Thymus (tissue), 11 donors: ENCODE results near the gene KCNA2. TPM values are rescaled to one million over a fixed set of nuclear protein-coding genes. Genes with fewer than 3 reads are reported as not detected.

Experiments used
- DNase-seq, 9 donors: peaks; one replicate each; pipeline ENCODE4 v3.0.0-alpha.2; 2013; ENCODE audit warnings: low spot score in 9 of 9, low read depth in 6 of 9, missing footprints in 1 of 9
- H3K27ac ChIP-seq, 2 donors: one replicate each; pipeline ENCODE4 v1.5.1; 2013; ENCODE audit warnings: control low read depth in 1 of 2, low read depth in 1 of 2, low read length in 1 of 2, mild to moderate bottlenecking in 1 of 2, moderate library complexity in 1 of 2
- H3K27me3 ChIP-seq, 2 donors: one replicate each; pipeline ENCODE4 v1.5.1; 2013; ENCODE audit warnings: low read length in 1 of 2; ENCODE audit not compliant: control insufficient read depth in 2 of 2, insufficient read depth in 1 of 2
- H3K36me3 ChIP-seq, 2 donors: one replicate each; pipeline ENCODE4 v1.5.1; 2013; ENCODE audit warnings: low read length in 1 of 2, mild to moderate bottlenecking in 1 of 2, moderate library complexity in 1 of 2; ENCODE audit not compliant: control insufficient read depth in 2 of 2, insufficient read depth in 2 of 2
- H3K4me1 ChIP-seq, 2 donors: one replicate each; pipeline ENCODE4 v1.5.1; 2013; ENCODE audit warnings: low read length in 2 of 2; ENCODE audit not compliant: control insufficient read depth in 2 of 2, insufficient read depth in 2 of 2
- H3K4me3 ChIP-seq, 2 donors: one replicate each; pipeline ENCODE4 v1.5.1; 2013; ENCODE audit warnings: low read length in 2 of 2, control low read depth in 1 of 2, mild to moderate bottlenecking in 1 of 2
- H3K9me3 ChIP-seq, 2 donors: one replicate each; pipeline ENCODE4 v1.5.1; 2013; ENCODE audit warnings: low read length in 1 of 2, mild to moderate bottlenecking in 1 of 2; ENCODE audit not compliant: control insufficient read depth in 2 of 2, insufficient read depth in 1 of 2
- WGBS: extraction: QIAGEN DNeasy Blood & Tissue Kit; methylation state at CpG from one replicate; pipeline ENCODE4 v1.1.7; 2013; 5-methylcytosine and 5-hydroxymethylcytosine counted together
- polyA plus RNA-seq: library from polyadenylated mRNA; stranded (reverse); fragments of 200-250 nt; gene quantifications from one replicate; pipeline ENCODE4 v1.2.3, GENCODE V29; 2013
- total RNA-seq: library from RNA; stranded (reverse); fragments of 120-200 nt; gene quantifications from one replicate; pipeline ENCODE4 v1.2.4, GENCODE V29; 2013
- donor health status: healthy.

Gene KCNA2
- total and polyA plus RNA-seq, 2 donors, result 0.50 to 2.5 TPM

GRCh38 chr1:110600716-110601115 is 5.4 kb downstream of the KCNA2 start:
- Histone ChIP-seq H3K4me3 (no peak overlapping the region), H3K27ac (no peak overlapping the region), H3K4me1 (no peaks in the 10 kb centered on the region), H3K27me3 (peaks cover 9 to 54% of the 10 kb centered on the region in 2 donors), H3K9me3 (no peaks in the 10 kb centered on the region), H3K36me3 (no peaks in the 10 kb centered on the region)
- no peak for DNase-seq
- over 99% methylated on average over 3 of the region's 3 CpGs for WGBS

GRCh38 chr1:110597966-110598365 is 8.2 kb downstream of the KCNA2 start:
- peaks cover 0 to 39% of the 10 kb centered on the region in 2 donors for H3K27me3 ChIP-seq
- H3K36me3 ChIP-seq, result no peaks in the 10 kb centered on the region
- H3K27ac ChIP-seq, result no peak overlapping the region
- H3K4me3 ChIP-seq, result no peak overlapping the region
- 94% methylated on average over 5 of the region's 5 CpGs for WGBS
- no peaks in the 10 kb centered on the region for H3K9me3 ChIP-seq
- DNase-seq, result no peak
- peaks cover 0 to 7% of the 10 kb centered on the region in 2 donors for H3K4me1 ChIP-seq

- peaks cover 0 to 37% of the 10 kb centered on the region in 2 donors for H3K27me3 ChIP-seq
- no peaks in the 10 kb centered on the region for H3K9me3 ChIP-seq
- H3K27ac ChIP-seq, result no peak overlapping the region
- WGBS, result 93% methylated on average over 2 of the region's 2 CpGs
- no peaks in the 10 kb centered on the region for H3K36me3 ChIP-seq
- peaks cover 0 to 7% of the 10 kb centered on the region in 2 donors for H3K4me1 ChIP-seq
- H3K4me3 ChIP-seq, result no peak overlapping the region
- DNase-seq, result no peak
Measured at GRCh38 chr1:110596312-110596711, 9.8 kb downstream of the KCNA2 start.

GRCh38 chr1:110595353-110595710 is 10.8 kb downstream of the KCNA2 start:
- no peak for DNase-seq

GRCh38 chr1:110594456-110595352 is 11.5 kb downstream of the KCNA2 start:
- peak in 1 of 9 donors; percentile 10 for DNase-seq
- WGBS, result 64% methylated on average over 7 of the region's 7 CpGs
- H3K4me1 ChIP-seq, result peaks cover 0 to 7% of the 10 kb centered on the region in 2 donors

More at GRCh38 chr1:110595353-110595710, 10.8 kb downstream of the KCNA2 start:
- H3K27ac ChIP-seq, result no peak overlapping the region
- H3K4me3 ChIP-seq, result no peak overlapping the region
- no peaks in the 10 kb centered on the region for H3K9me3 ChIP-seq
- peaks cover 0 to 33% of the 10 kb centered on the region in 2 donors for H3K27me3 ChIP-seq
- H3K4me1 ChIP-seq, result peaks cover 0 to 7% of the 10 kb centered on the region in 2 donors
- H3K36me3 ChIP-seq, result no peaks in the 10 kb centered on the region

GRCh38 chr1:110593902-110594301 is 12.3 kb downstream of the KCNA2 start:
- Histone ChIP-seq H3K36me3 (no peaks in the 10 kb centered on the region), H3K4me1 (peaks cover 0 to 7% of the 10 kb centered on the region in 2 donors), H3K27me3 (peaks cover 0 to 33% of the 10 kb centered on the region in 2 donors), H3K27ac (no peak overlapping the region), H3K4me3 (no peak overlapping the region), H3K9me3 (no peaks in the 10 kb centered on the region)
- DNase-seq, result no peak
- 73% methylated on average over 5 of the region's 5 CpGs for WGBS

More at GRCh38 chr1:110594456-110595352, 11.5 kb downstream of the KCNA2 start:
- peaks cover 0 to 35% of the 10 kb centered on the region in 2 donors for H3K27me3 ChIP-seq
- no peaks in the 10 kb centered on the region for H3K9me3 ChIP-seq
- no peaks in the 10 kb centered on the region for H3K36me3 ChIP-seq
- no peak overlapping the region for H3K4me3 ChIP-seq
- no peak overlapping the region for H3K27ac ChIP-seq

- H3K27ac ChIP-seq, result no peak overlapping the region
- WGBS, result 92% methylated on average over 6 of the region's 6 CpGs
- H3K27me3 ChIP-seq, result peaks cover 0 to 35% of the 10 kb centered on the region in 2 donors
- no peak for DNase-seq
- no peak overlapping the region for H3K4me3 ChIP-seq
- no peaks in the 10 kb centered on the region for H3K9me3 ChIP-seq
- H3K36me3 ChIP-seq, result no peaks in the 10 kb centered on the region
- peaks cover 0 to 7% of the 10 kb centered on the region in 2 donors for H3K4me1 ChIP-seq
Measured at GRCh38 chr1:110591956-110592355, 14.2 kb downstream of the KCNA2 start.

GRCh38 chr1:110588991-110589390 is 17.2 kb downstream of the KCNA2 start:
- no peak for DNase-seq
- no peaks in the 10 kb centered on the region for H3K36me3 ChIP-seq
- peaks cover 0 to 29% of the 10 kb centered on the region in 2 donors for H3K27me3 ChIP-seq
- peaks cover 0 to 2% of the 10 kb centered on the region in 2 donors for H3K4me1 ChIP-seq
- H3K9me3 ChIP-seq, result no peaks in the 10 kb centered on the region
- WGBS, result 94% methylated on average over 3 of the region's 3 CpGs
- H3K27ac ChIP-seq, result no peak overlapping the region
- no peak overlapping the region for H3K4me3 ChIP-seq

GRCh38 chr1:110588486-110588885 is 17.7 kb downstream of the KCNA2 start:
- Histone ChIP-seq H3K9me3 (no peaks in the 10 kb centered on the region), H3K36me3 (no peaks in the 10 kb centered on the region), H3K4me1 (no peaks in the 10 kb centered on the region), H3K27ac (no peak overlapping the region), H3K4me3 (no peak overlapping the region), H3K27me3 (peaks cover 0 to 26% of the 10 kb centered on the region in 2 donors)
- DNase-seq, result no peak
- 83% methylated on average over 1 of the region's 1 CpG for WGBS
